Activated naive CD4-positive, alpha-beta T cell treated with anti-CD3 and anti-CD28 coated beads, Interleukin-2, amount 10 ng/mL, durations not matched to agents 7 days and 5 days (primary cell): ENCODE measurements around the gene SLC8A1.

Source experiments
- CTCF ChIA-PET: fragments of 350-600 bp; sonication (Branson Sonifier 250); formaldehyde crosslinking; loops from one replicate; lab custom pipeline; 2021; ENCODE audit warnings: antibody characterized with exemption; lab: Charles Lee
- DNase-seq: peaks from one replicate; pipeline ENCODE4 v3.0.0-alpha.2; 2020
- H3K27ac Mint-ChIP-seq: one replicate; pipeline ENCODE4 v1.8.0; 2021; ENCODE audit warnings: mild to moderate bottlenecking, moderate library complexity, mixed read lengths
- H3K27me3 Mint-ChIP-seq: one replicate; pipeline ENCODE4 v1.8.0; 2021; ENCODE audit warnings: mild to moderate bottlenecking, mixed read lengths
- H3K36me3 Mint-ChIP-seq: one replicate; pipeline ENCODE4 v1.8.0; 2021; ENCODE audit warnings: mixed read lengths
- H3K4me1 Mint-ChIP-seq: one replicate; pipeline ENCODE4 v1.8.0; 2021; ENCODE audit warnings: mixed read lengths
- H3K4me3 Mint-ChIP-seq: one replicate; pipeline ENCODE4 v1.8.0; 2021; ENCODE audit warnings: mild to moderate bottlenecking, moderate library complexity, mixed read lengths
- H3K9me3 Mint-ChIP-seq: one replicate; pipeline ENCODE4 v1.8.0; 2021; ENCODE audit warnings: mixed read lengths

The SLC8A1 gene

GRCh38 chr2:40113997-40114396 lies 337.9 kb downstream of the SLC8A1 start:
- no peak for DNase-seq
- Mint-ChIP-seq H3K4me3 (no peak overlapping the region), H3K27ac (no peak overlapping the region), H3K36me3 (no peaks in the 10 kb centered on the region), H3K9me3 (no peaks in the 10 kb centered on the region), H3K27me3 (no peaks in the 10 kb centered on the region), H3K4me1 (no peaks in the 10 kb centered on the region)
- CTCF ChIA-PET: no interaction called here

- Mint-ChIP-seq H3K36me3 (no peaks in the 10 kb centered on the region), H3K27ac (no peak overlapping the region), H3K4me1 (no peaks in the 10 kb centered on the region), H3K27me3 (no peaks in the 10 kb centered on the region), H3K4me3 (no peak overlapping the region), H3K9me3 (no peaks in the 10 kb centered on the region)
- CTCF ChIA-PET: no interaction called here
- DNase-seq: no peak
Measured at GRCh38 chr2:40113272-40113968, 338.5 kb downstream of the SLC8A1 start.

GRCh38 chr2:40109381-40109780 lies 342.5 kb downstream of the SLC8A1 start:
- DNase-seq: no peak
- CTCF ChIA-PET: no interaction called here
- H3K4me1 Mint-ChIP-seq: no peaks in the 10 kb centered on the region
- H3K9me3 Mint-ChIP-seq: no peaks in the 10 kb centered on the region
- no peak overlapping the region for H3K4me3 Mint-ChIP-seq
- no peaks in the 10 kb centered on the region for H3K27me3 Mint-ChIP-seq
- H3K36me3 Mint-ChIP-seq: no peaks in the 10 kb centered on the region
- no peak overlapping the region for H3K27ac Mint-ChIP-seq

GRCh38 chr2:40108851-40109250 lies 343.0 kb downstream of the SLC8A1 start:
- Mint-ChIP-seq H3K36me3 (no peaks in the 10 kb centered on the region), H3K4me3 (no peak overlapping the region), H3K9me3 (no peaks in the 10 kb centered on the region), H3K4me1 (no peaks in the 10 kb centered on the region), H3K27ac (no peak overlapping the region), H3K27me3 (no peaks in the 10 kb centered on the region)
- CTCF ChIA-PET: interaction anchor here (0.6 kb wide), 1 partner anchor 472 kb away, joined by 3 read pairs; no protein-coding TSS in a partner anchor
- DNase-seq: no peak

GRCh38 chr2:40106061-40106460 lies 345.8 kb downstream of the SLC8A1 start:
- Mint-ChIP-seq H3K27me3 (no peaks in the 10 kb centered on the region), H3K4me3 (no peak overlapping the region), H3K36me3 (no peaks in the 10 kb centered on the region), H3K27ac (no peak overlapping the region), H3K9me3 (no peaks in the 10 kb centered on the region), H3K4me1 (no peaks in the 10 kb centered on the region)
- CTCF ChIA-PET: no interaction called here
- no peak for DNase-seq

- no peaks in the 10 kb centered on the region for H3K9me3 Mint-ChIP-seq
- no peak overlapping the region for H3K4me3 Mint-ChIP-seq
- H3K4me1 Mint-ChIP-seq: no peaks in the 10 kb centered on the region
- no peaks in the 10 kb centered on the region for H3K27me3 Mint-ChIP-seq
- no peaks in the 10 kb centered on the region for H3K36me3 Mint-ChIP-seq
- CTCF ChIA-PET: no interaction called here
- no peak overlapping the region for H3K27ac Mint-ChIP-seq
- no peak for DNase-seq
Measured at GRCh38 chr2:40105593-40105992, 346.3 kb downstream of the SLC8A1 start.

- Mint-ChIP-seq H3K36me3 (no peaks in the 10 kb centered on the region), H3K9me3 (no peaks in the 10 kb centered on the region), H3K4me1 (no peaks in the 10 kb centered on the region), H3K27ac (no peak overlapping the region), H3K4me3 (no peak overlapping the region), H3K27me3 (no peaks in the 10 kb centered on the region)
- CTCF ChIA-PET: no interaction called here
- no peak for DNase-seq
Measured at GRCh38 chr2:40103590-40103989, 348.3 kb downstream of the SLC8A1 start.

GRCh38 chr2:40103163-40103562 lies 348.7 kb downstream of the SLC8A1 start:
- H3K4me3 Mint-ChIP-seq: no peak overlapping the region
- DNase-seq: no peak

GRCh38 chr2:40102447-40102846 lies 349.4 kb downstream of the SLC8A1 start:
- H3K36me3 Mint-ChIP-seq: no peaks in the 10 kb centered on the region
- H3K9me3 Mint-ChIP-seq: no peaks in the 10 kb centered on the region
- H3K27ac Mint-ChIP-seq: no peak overlapping the region
- CTCF ChIA-PET: no interaction called here
- no peak overlapping the region for H3K4me3 Mint-ChIP-seq
- H3K27me3 Mint-ChIP-seq: no peaks in the 10 kb centered on the region
- H3K4me1 Mint-ChIP-seq: no peaks in the 10 kb centered on the region
- no peak for DNase-seq

More at GRCh38 chr2:40103163-40103562, 348.7 kb downstream of the SLC8A1 start:
- H3K27ac Mint-ChIP-seq: no peak overlapping the region
- no peaks in the 10 kb centered on the region for H3K36me3 Mint-ChIP-seq
- no peaks in the 10 kb centered on the region for H3K9me3 Mint-ChIP-seq
- CTCF ChIA-PET: no interaction called here
- H3K4me1 Mint-ChIP-seq: no peaks in the 10 kb centered on the region
- no peaks in the 10 kb centered on the region for H3K27me3 Mint-ChIP-seq

- Mint-ChIP-seq H3K4me1 (no peaks in the 10 kb centered on the region), H3K9me3 (no peaks in the 10 kb centered on the region), H3K27ac (no peak overlapping the region), H3K36me3 (no peaks in the 10 kb centered on the region), H3K27me3 (no peaks in the 10 kb centered on the region), H3K4me3 (no peak overlapping the region)
- CTCF ChIA-PET: no interaction called here
- DNase-seq: no peak
Measured at GRCh38 chr2:40101131-40101575, 350.7 kb downstream of the SLC8A1 start.

- Mint-ChIP-seq H3K9me3 (no peaks in the 10 kb centered on the region), H3K36me3 (no peaks in the 10 kb centered on the region), H3K27ac (no peak overlapping the region), H3K4me3 (no peak overlapping the region), H3K27me3 (no peaks in the 10 kb centered on the region), H3K4me1 (no peaks in the 10 kb centered on the region)
- CTCF ChIA-PET: no interaction called here
- no peak for DNase-seq
Measured at GRCh38 chr2:40100676-40101075, 351.2 kb downstream of the SLC8A1 start.

- Mint-ChIP-seq H3K27ac (no peak overlapping the region), H3K36me3 (no peaks in the 10 kb centered on the region), H3K27me3 (no peaks in the 10 kb centered on the region), H3K4me3 (no peak overlapping the region), H3K4me1 (no peaks in the 10 kb centered on the region), H3K9me3 (no peaks in the 10 kb centered on the region)
- CTCF ChIA-PET: no interaction called here
- no peak for DNase-seq
Measured at GRCh38 chr2:40098786-40099470, 353.0 kb downstream of the SLC8A1 start.

GRCh38 chr2:40097691-40098385 lies 354.1 kb downstream of the SLC8A1 start:
- Mint-ChIP-seq H3K4me1 (no peaks in the 10 kb centered on the region), H3K9me3 (no peaks in the 10 kb centered on the region), H3K4me3 (no peak overlapping the region), H3K36me3 (no peaks in the 10 kb centered on the region), H3K27ac (no peak overlapping the region), H3K27me3 (no peaks in the 10 kb centered on the region)
- no peak for DNase-seq
- CTCF ChIA-PET: no interaction called here

GRCh38 chr2:40096360-40096759 lies 355.5 kb downstream of the SLC8A1 start:
- Mint-ChIP-seq H3K4me1 (no peaks in the 10 kb centered on the region), H3K27ac (no peak overlapping the region), H3K9me3 (no peaks in the 10 kb centered on the region), H3K36me3 (no peaks in the 10 kb centered on the region), H3K4me3 (no peak overlapping the region), H3K27me3 (no peaks in the 10 kb centered on the region)
- CTCF ChIA-PET: no interaction called here
- DNase-seq: no peak

- Mint-ChIP-seq H3K9me3 (no peaks in the 10 kb centered on the region), H3K4me3 (no peak overlapping the region), H3K27ac (no peak overlapping the region), H3K36me3 (no peaks in the 10 kb centered on the region), H3K4me1 (no peaks in the 10 kb centered on the region), H3K27me3 (no peaks in the 10 kb centered on the region)
- CTCF ChIA-PET: no interaction called here
- no peak for DNase-seq
Measured at GRCh38 chr2:40095000-40095399, 356.9 kb downstream of the SLC8A1 start.
